ENCODE data around the gene AHR.

GRCh38 chr7:17311194-17311593 is 12.7 kb downstream of the AHR start:
- TF ChIP-seq SPI1 (IDR thresholded peaks at IDR 0.05; ENCODE audit: low read depth, low read length) (no peak), POLR2A (IDR thresholded peaks at IDR 0.05; ENCODE audit: low read depth, low read length) (no peak), POLR2AphosphoS5 (IDR thresholded peaks at IDR 0.05; ENCODE audit: low read depth, low read length) (no peak), TAF1 (IDR thresholded peaks at IDR 0.05; ENCODE audit: low read depth, low read length) (no peak), POU2F2 (IDR thresholded peaks at IDR 0.05; ENCODE audit: low read depth, low read length) (no peak), PAX5 (IDR thresholded peaks at IDR 0.05; ENCODE audit: insufficient read depth, low read length, severe bottlenecking) (no peak)
